GM12801 (cell line): ENCODE results near the gene NFYA.

ENCODE experiments used
- TF ChIP-seq, protein P1 (sequence below): IDR thresholded peaks from one replicate; pipeline ENCODE4 v1.5.1; 2011; ENCODE audit warnings: control low read depth; ENCODE audit not compliant: insufficient read length; ENCODE audit errors: extremely low read depth

NFYA gene

DNA sequence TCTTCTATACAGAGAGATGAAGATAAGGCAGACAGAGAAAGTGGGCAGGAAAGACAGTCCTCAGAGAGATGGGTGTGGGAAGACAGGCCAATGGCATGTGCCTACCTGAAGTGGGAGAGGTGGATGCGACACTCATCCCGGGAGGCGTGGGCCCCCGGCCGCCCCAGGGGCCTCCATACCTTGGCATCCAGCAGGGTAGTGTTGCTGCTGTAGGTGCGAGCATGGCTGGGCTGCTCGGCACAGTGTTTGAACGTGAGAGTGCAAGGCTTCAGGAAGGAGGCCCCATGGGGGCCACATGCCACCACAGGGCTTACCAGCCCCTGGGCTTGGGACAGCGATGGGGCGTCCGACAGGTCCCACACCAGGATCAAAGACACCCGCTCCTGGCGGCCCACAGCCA is 39.0 kb upstream of the NFYA start:
- TF ChIP-seq, protein P1, sequence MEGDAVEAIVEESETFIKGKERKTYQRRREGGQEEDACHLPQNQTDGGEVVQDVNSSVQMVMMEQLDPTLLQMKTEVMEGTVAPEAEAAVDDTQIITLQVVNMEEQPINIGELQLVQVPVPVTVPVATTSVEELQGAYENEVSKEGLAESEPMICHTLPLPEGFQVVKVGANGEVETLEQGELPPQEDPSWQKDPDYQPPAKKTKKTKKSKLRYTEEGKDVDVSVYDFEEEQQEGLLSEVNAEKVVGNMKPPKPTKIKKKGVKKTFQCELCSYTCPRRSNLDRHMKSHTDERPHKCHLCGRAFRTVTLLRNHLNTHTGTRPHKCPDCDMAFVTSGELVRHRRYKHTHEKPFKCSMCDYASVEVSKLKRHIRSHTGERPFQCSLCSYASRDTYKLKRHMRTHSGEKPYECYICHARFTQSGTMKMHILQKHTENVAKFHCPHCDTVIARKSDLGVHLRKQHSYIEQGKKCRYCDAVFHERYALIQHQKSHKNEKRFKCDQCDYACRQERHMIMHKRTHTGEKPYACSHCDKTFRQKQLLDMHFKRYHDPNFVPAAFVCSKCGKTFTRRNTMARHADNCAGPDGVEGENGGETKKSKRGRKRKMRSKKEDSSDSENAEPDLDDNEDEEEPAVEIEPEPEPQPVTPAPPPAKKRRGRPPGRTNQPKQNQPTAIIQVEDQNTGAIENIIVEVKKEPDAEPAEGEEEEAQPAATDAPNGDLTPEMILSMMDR: no peak

DNA sequence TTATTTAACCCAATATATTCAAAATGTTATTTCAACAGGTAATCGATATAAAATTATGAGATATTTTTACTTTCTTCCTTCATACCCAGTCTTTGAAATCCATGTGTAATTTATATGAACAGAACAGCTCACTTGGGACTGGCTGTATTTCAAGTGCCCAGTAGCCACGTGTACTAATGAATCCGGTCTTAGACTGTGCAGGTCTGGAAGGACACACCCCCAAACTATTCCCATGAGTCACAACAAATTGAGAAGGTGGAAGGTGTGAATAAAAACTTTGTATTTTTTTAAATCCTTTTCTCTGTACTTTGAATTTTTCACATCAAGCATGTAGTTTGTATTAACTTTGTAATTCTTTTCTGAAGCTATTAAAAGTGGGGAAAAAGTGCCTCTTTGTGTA is 36.6 kb upstream of the NFYA start:
- TF ChIP-seq, protein P1: no peak

DNA sequence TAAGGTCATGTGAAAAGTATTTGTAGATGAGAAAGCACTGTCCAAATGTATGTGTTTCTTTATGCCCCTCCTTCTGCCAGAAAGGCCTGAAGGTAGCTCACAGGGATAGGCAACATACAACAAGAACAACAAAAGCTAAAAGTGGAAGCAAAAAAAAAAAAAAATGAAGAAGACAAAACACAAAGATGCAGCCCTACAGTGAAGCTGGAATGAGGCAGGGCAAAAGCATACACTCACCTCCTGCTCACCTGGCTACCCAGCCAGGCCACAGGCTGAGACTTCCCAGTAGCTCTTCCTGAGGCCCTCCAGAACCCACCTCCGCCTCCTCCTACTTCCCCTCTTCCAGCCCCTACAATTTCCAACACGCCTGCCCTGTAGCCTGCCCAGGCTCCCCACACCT is 36.2 kb upstream of the NFYA start:
- TF ChIP-seq, protein P1: no peak

DNA sequence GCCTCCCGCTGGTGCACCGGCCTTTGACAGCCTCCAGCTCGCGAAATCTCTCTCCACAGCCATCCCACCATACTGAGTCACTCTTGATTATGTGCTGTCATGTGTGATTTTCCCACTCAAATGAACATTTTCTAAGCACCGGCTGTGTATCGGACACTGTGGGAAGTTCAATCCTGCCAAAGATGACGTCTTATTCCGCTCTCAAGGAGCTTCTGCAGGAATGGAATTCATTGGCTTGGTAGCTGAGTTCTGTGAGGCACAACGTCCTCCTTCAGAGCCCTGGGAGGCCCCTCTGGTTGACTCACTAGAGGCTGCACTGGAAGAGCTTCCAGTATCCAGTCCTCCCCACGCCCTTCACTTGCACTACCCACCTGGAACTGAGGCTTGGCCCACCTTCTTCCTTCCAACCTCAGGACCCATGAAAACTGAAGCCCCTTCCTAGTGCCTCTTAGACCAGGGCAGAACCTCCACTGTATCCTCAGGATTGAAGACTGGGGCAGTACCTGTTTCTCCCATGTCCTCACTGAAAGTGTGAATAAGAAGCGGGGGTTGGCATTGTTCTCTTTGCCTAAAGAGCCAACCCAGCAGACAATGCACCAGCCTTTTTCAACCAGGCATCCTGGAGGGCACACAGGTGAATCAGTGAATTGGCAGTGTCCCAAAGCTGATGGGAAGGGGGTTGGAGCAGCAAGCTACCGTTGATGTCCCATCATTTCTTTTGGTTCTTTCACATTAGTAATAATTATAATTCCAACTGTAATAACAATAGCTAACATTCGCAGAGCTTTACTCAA is 35.5 kb upstream of the NFYA start:
- TF ChIP-seq, protein P1: no peak

DNA sequence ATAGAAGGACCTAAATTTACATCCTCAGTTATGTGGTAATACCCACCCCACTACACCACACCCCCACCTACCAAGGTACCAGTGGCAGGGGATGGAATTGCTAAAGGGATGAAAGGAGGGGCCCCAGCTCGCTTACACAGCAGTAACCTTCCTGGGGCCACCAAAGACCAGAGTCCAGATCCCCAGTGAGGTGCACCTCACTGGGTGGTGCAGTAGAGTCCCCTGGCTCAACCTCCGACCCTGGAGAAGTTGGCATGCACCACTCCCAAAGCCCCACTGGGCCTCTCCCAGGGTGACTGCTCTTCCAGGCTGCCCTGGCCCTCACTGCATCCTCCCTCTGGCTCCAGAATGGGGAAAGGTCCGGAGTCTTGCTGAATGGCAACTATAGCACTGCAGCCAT is 34.6 kb upstream of the NFYA start:
- TF ChIP-seq, protein P1: no peak

DNA sequence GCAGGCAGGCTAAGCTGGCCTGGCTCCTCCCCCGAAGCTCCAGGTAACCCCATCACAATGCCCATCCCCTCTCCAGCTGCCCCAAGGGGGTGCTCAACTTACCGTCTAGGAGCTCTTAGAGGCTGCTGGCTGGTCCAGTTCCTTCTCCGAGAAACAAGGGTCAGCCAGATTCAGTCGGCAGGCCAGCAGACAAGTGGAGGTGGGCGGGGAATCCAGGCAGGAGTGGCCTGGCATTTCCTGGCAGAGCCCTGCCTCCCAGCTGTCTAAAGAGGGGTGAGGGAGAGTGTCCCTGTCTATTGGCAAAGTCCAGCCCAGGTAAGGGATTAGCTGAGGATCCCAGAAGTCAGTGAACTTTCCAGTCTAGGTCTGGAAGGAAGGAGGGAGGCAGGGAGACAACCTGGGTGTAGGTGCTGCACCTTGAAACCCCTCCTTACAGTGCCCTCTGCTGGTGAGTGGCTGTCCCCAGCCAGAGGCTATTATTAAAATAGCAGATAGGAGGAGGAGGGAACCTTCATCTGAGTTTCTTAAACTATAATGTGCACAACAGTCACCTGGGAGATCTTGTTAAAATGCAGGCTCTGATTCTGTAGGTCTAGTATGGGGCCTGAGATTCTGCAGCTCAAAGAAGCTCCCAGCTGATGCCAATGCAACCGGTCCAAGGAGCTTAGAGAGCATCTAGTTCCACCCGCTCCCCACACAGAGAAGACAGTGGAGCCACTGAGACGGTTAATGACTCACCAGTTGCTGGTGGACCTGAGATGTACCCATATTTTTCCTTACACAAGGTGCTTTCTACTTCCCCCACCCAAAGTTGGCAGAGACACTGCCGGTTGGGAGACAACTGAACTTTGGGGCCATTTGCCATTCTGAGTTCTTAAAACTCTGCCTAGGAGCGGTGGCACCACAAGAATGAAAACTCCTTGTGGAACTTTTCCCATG is 33.4 kb upstream of the NFYA start, which contains the start of gene UNC5CL:
Gene UNC5CL (minus strand): TSS at position 162 of the 939 bp plus-strand sequence. CDS start 4,147 bp downstream, outside the sequence.
- TF ChIP-seq, protein P1: no peak
